Medulla oblongata (tissue), 1 donor: Measurements from ENCODE around the gene TMEM233.

Experiments
- DNase-seq: peaks from one replicate; pipeline ENCODE4 v3.0.0-alpha.2; 2015; ENCODE audit errors: extremely low spot score

Gene TMEM233

GRCh38 chr12:119681728-119682638, 88.4 kb downstream of the TMEM233 start:
- DNase-seq, result no peak

GRCh38 chr12:119682639-119683252, 89.2 kb downstream of the TMEM233 start:
- no peak for DNase-seq

GRCh38 chr12:119683413-119683812, 89.8 kb downstream of the TMEM233 start:
- no peak for DNase-seq

GRCh38 chr12:119683816-119684215, 90.2 kb downstream of the TMEM233 start:
- no peak for DNase-seq

GRCh38 chr12:119684711-119685369, 91.3 kb downstream of the TMEM233 start:
- DNase-seq, result no peak

- DNase-seq, result no peak
These were observed 91.8 kb downstream of the TMEM233 start for GRCh38 chr12:119685375-119685774.

GRCh38 chr12:119686355-119686754, 92.8 kb downstream of the TMEM233 start:
- no peak for DNase-seq

GRCh38 chr12:119686776-119687175, 93.2 kb downstream of the TMEM233 start:
- no peak for DNase-seq

GRCh38 chr12:119687406-119687805, 93.8 kb downstream of the TMEM233 start:
- DNase-seq, result no peak

- no peak for DNase-seq
These were observed 94.3 kb downstream of the TMEM233 start for GRCh38 chr12:119687879-119688278.

GRCh38 chr12:119689935-119690500, 96.4 kb downstream of the TMEM233 start:
- no peak for DNase-seq

- DNase-seq, result no peak
These were observed 97.7 kb downstream of the TMEM233 start for GRCh38 chr12:119691202-119691810.

- DNase-seq, result no peak
These were observed 98.8 kb downstream of the TMEM233 start for GRCh38 chr12:119692410-119692809.
